ENCODE measurements around the gene WFS1.

Gene WFS1

GRCh38 chr4:6258741-6259140, 10.9 kb upstream of the WFS1 start:
- DNase-seq (ENCODE audit: low read depth, low spot score): no peak

GRCh38 chr4:6259886-6260285, 9.8 kb upstream of the WFS1 start:
- no peak for DNase-seq (ENCODE audit: low read depth, low spot score)

- no peak for DNase-seq (ENCODE audit: low read depth, low spot score)
Observed at GRCh38 chr4:6262176-6262575, 7.5 kb upstream of the WFS1 start.

GRCh38 chr4:6262847-6263487, 6.7 kb upstream of the WFS1 start:
- DNase-seq (ENCODE audit: low read depth, low spot score): no peak

- DNase-seq (ENCODE audit: low read depth, low spot score): no peak
Observed at GRCh38 chr4:6263526-6264224, 6.0 kb upstream of the WFS1 start.

- DNase-seq (ENCODE audit: low read depth, low spot score): no peak
Observed at GRCh38 chr4:6264225-6264540, 5.5 kb upstream of the WFS1 start.

GRCh38 chr4:6265546-6265945, 4.1 kb upstream of the WFS1 start:
- no peak for DNase-seq (ENCODE audit: low read depth, low spot score)

- DNase-seq (ENCODE audit: low read depth, low spot score): no peak
Observed at GRCh38 chr4:6267573-6267972, 2.1 kb upstream of the WFS1 start.

GRCh38 chr4:6268650-6269615, 717 bp upstream of the WFS1 start:
- DNase-seq (ENCODE audit: low read depth, low spot score): no peak

GRCh38 chr4:6270636-6271121, 1.0 kb downstream of the WFS1 start:
- no peak for DNase-seq (ENCODE audit: low read depth, low spot score)

- DNase-seq (ENCODE audit: low read depth, low spot score): no peak
Observed at GRCh38 chr4:6271206-6271605, 1.6 kb downstream of the WFS1 start.

GRCh38 chr4:6271701-6272465, 2.2 kb downstream of the WFS1 start:
- no peak for DNase-seq (ENCODE audit: low read depth, low spot score)

- no peak for DNase-seq (ENCODE audit: low read depth, low spot score)
Observed at GRCh38 chr4:6272863-6273660, 3.4 kb downstream of the WFS1 start.

- no peak for DNase-seq (ENCODE audit: low read depth, low spot score)
Observed at GRCh38 chr4:6273661-6273990, 4.0 kb downstream of the WFS1 start.

- no peak for DNase-seq (ENCODE audit: low read depth, low spot score)
Observed at GRCh38 chr4:6275351-6275750, 5.7 kb downstream of the WFS1 start.

- DNase-seq (ENCODE audit: low read depth, low spot score): no peak
Observed at GRCh38 chr4:6275898-6276806, 6.5 kb downstream of the WFS1 start.

GRCh38 chr4:6277139-6277802, 7.6 kb downstream of the WFS1 start:
- DNase-seq (ENCODE audit: low read depth, low spot score): no peak

GRCh38 chr4:6277935-6278800, 8.5 kb downstream of the WFS1 start:
- DNase-seq (ENCODE audit: low read depth, low spot score): no peak

Measured in activated naive CD8-positive, alpha-beta T cell treated with anti-CD3 and anti-CD28 coated beads, Interleukin-2, amount 50 U/mL, for 16 hours (primary cell).